GM12873 (cell line): ENCODE data around the gene CRACR2A.

Source experiments
- CTCF ChIP-seq: IDR thresholded peaks from 2 replicates; pipeline ENCODE4 v1.5.1; 2012; ENCODE audit warnings: low read depth, mild to moderate bottlenecking, moderate library complexity, low read length, control low read depth; ENCODE audit not compliant: insufficient read depth; ENCODE audit errors: missing control alignments

CRACR2A gene, protein sequence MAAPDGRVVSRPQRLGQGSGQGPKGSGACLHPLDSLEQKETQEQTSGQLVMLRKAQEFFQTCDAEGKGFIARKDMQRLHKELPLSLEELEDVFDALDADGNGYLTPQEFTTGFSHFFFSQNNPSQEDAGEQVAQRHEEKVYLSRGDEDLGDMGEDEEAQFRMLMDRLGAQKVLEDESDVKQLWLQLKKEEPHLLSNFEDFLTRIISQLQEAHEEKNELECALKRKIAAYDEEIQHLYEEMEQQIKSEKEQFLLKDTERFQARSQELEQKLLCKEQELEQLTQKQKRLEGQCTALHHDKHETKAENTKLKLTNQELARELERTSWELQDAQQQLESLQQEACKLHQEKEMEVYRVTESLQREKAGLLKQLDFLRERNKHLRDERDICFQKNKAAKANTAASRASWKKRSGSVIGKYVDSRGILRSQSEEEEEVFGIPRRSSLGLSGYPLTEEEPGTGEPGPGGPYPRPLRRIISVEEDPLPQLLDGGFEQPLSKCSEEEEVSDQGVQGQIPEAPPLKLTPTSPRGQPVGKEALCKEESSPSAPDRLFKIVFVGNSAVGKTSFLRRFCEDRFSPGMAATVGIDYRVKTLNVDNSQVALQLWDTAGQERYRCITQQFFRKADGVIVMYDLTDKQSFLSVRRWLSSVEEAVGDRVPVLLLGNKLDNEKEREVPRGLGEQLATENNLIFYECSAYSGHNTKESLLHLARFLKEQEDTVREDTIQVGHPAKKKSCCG

DNA sequence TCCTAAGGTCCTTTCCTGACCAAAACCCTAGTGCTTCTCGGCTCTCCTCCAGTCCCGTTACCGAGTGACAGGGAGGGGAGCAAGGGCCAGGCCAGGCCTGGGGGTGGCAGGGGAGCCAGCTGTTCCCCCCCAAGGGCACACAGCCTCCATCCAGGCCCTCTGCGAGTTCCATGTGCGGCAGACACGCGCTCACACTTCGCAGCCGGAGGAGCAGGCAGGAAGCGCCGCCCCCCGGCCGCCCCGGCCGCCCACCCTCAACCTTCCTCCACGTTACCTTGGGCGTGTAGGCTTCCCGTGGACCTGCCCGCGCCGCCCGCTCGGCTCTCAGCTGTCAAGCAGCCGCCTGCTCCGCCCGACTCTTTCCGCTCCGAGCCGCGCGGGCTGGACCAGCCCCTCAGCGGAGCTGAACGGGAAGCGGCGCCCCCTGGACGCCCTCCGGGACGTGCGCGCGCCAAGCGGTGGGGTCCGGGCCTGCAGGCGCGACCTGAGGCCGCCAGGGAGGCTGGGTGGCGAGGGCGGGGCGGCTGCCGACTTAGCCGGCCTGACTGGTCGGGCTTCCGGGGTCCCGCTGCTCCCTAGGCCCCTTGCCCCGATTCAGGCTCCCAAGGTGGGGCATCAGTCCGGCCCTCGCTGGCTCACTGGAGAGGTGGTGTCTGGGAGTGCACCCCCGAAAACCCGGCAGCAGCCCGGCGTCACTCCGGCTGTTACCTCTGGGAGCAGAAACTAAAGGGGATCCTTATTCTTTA is at the start of gene CRACR2A:
Gene CRACR2A, minus strand, starts transcription at position 369 of the 746 bp plus-strand sequence. CDS start 56,110 bp downstream, outside the sequence.
- peak; percentile 75 for TF ChIP-seq CTCF

- no peak for TF ChIP-seq CTCF
These were observed 44.7 kb upstream of the CRACR2A start for GRCh38 chr12:3797531-3798048.

GRCh38 chr12:3795492-3796133 is 42.7 kb upstream of the CRACR2A start:
- TF ChIP-seq CTCF: no peak

- no peak for TF ChIP-seq CTCF
These were observed 42.2 kb upstream of the CRACR2A start for GRCh38 chr12:3795066-3795465.

DNA sequence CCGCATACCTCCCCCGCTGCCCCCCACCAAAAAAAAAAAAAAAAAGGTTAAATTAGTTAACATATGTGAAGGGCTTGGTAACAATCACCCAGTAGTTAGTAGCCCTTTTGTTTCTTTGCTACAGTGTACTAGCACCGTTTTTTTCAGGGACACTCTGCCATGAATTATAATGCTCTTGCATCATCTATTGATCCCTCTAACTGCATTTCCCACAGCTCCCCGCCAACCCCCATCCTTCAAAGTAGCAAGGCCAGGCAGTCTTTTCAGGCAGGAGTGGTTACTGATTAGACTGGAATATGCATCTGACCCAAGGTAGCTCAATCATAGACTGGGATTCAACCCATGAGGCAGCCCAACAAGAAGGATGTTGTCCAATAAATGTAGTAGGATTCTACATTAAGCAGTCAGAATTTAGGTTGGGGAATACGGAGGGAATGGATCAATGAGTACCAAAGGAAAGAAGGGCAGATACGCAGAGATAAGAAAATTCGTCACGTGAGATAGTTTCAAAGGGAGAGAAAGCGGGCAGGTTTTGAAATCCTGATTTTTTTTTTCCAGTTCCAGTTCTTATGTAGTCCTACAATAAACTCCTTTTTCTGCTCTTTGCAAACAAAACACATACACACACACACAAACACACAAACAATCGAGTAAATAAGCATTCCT is 39.8 kb upstream of the CRACR2A start:
- TF ChIP-seq CTCF: no peak

GRCh38 chr12:3791256-3791874 is 38.5 kb upstream of the CRACR2A start:
- TF ChIP-seq CTCF: no peak
